ENCODE data around the gene SEMA4C. TPM values are rescaled to one million over a fixed set of nuclear protein-coding genes. Genes with fewer than 3 reads are reported as not detected.
"Not testable (repeated sequence)": the region's sequence is repeated elsewhere in the genome, so short reads cannot be mapped to it uniquely, and the experiment has no call there.

SEMA4C gene
- total RNA-seq, 4 donors from 2014 or later = 54.4 to 82.7 (median 75.4) TPM

- no peaks in the 10 kb centered on the region for H3K27me3 ChIP-seq
- intact Hi-C loops (cut with DNase I) = no loop called here
- DNase-seq (ENCODE audit: extremely low spot score) = no peak
- TF ChIP-seq POLR2A (IDR thresholded peaks at IDR 0.05; ENCODE audit: low read depth) = no peak
- no peak for TF ChIP-seq POLR2AphosphoS5 (IDR thresholded peaks at IDR 0.05)
- no peak for TF ChIP-seq CTCF (IDR thresholded peaks at IDR 0.05)
- TF ChIP-seq EP300 (IDR thresholded peaks at IDR 0.05) = no peak
- WGBS = 81% methylated on average over 14 of the region's 25 CpGs
- no peaks in the 10 kb centered on the region for H3K9me3 ChIP-seq
- peaks cover 49 to 80% (median 77%) of the 10 kb centered on the region in 4 donors for H3K36me3 ChIP-seq
- H3K4me1 ChIP-seq = peaks cover 53 to 87% (median 84%) of the 10 kb centered on the region in 4 donors
- no peak overlapping the region for H3K4me3 ChIP-seq
- H3K27ac ChIP-seq (replicated peaks in 1 of 4) = peak overlapping the region; percentile 98 to 100 (median 99)
These were observed 5.4 kb downstream of the SEMA4C start for GRCh38 chr2:96864343-96865091.

DNA sequence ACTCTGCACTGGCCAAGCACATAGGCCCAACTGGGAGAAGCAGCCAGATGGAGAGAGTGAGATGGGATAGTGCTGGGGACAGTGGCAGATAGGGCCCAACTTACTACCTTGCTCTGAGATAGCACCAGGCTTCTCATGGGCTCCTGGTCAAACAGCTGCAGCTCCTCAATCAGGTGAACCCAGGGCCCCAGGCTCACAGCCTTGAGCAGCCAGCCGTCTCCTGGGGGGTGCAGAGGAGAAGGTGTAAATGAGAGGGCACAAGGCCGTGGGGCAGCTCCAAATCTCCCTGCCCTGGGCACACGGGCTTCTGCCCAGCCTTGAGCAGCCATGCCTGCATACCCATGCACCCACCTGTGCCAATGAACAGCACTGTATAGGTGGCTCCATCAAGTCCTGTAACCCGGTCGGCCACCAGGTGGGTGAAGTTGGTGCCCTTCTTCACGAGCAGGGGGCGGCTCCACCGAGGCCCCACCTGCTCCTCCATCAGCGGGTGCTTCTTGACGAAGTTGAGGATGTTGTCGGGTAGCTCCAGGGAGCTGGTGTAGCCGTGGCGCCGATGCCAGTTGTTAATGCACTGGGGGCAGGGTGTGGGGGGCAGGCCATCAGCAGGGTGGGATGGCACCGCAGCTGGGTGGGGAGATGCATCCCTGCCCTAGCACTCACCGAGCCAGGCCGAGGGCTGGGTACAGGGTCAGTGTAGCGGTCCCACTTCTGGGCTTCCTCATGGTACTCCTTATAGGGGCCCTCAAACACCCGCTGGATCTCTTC, 6.1 kb downstream of the SEMA4C start:
- Histone ChIP-seq H3K27ac (replicated peaks in 1 of 4) (peak overlapping the region; percentile 98 to 100 (median 99)), H3K4me3 (no peak overlapping the region), H3K36me3 (peaks cover 49 to 80% (median 77%) of the 10 kb centered on the region in 4 donors), H3K4me1 (peaks cover 61 to 94% (median 91%) of the 10 kb centered on the region in 4 donors), H3K27me3 (no peaks in the 10 kb centered on the region), H3K9me3 (no peaks in the 10 kb centered on the region)
- 70% methylated on average over 14 of the region's 19 CpGs for WGBS
- no peak for DNase-seq (ENCODE audit: extremely low spot score)
- intact Hi-C loops (cut with DNase I) = no loop called here
- TF ChIP-seq CTCF (IDR thresholded peaks at IDR 0.05) (no peak), EP300 (IDR thresholded peaks at IDR 0.05) (no peak), POLR2AphosphoS5 (IDR thresholded peaks at IDR 0.05) (no peak), POLR2A (IDR thresholded peaks at IDR 0.05; ENCODE audit: low read depth) (no peak)

GRCh38 chr2:96863056-96863455, 6.8 kb downstream of the SEMA4C start:
- H3K9me3 ChIP-seq; H3K27me3 ChIP-seq; H3K4me3 ChIP-seq; intact Hi-C loops (cut with DNase I); DNase-seq (ENCODE audit: extremely low spot score): not testable (repeated sequence)
- H3K36me3 ChIP-seq = peaks cover 49 to 80% (median 77%) of the 10 kb centered on the region in 4 donors
- H3K27ac ChIP-seq (replicated peaks in 1 of 4) = peak overlapping the region in 3 of 4 donors; percentile 49 to 100 (median 98)
- H3K4me1 ChIP-seq = peaks cover 65 to 99% (median 94%) of the 10 kb centered on the region in 4 donors
- 61% methylated on average over 4 of the region's 4 CpGs for WGBS

- intact Hi-C loops (cut with DNase I) = no loop called here
- Histone ChIP-seq H3K27ac (replicated peaks in 1 of 4) (peak overlapping the region; percentile 83 to 100 (median 85)), H3K4me3 (no peak overlapping the region), H3K27me3 (no peaks in the 10 kb centered on the region), H3K9me3 (no peaks in the 10 kb centered on the region), H3K4me1 (peaks cover 51 to 92% (median 89%) of the 10 kb centered on the region in 4 donors), H3K36me3 (peaks cover 49 to 63% (median 62%) of the 10 kb centered on the region in 4 donors)
- no peak for DNase-seq (ENCODE audit: extremely low spot score)
- 82% methylated on average over 14 of the region's 17 CpGs for WGBS
- TF ChIP-seq EP300 (IDR thresholded peaks at IDR 0.05) (no peak), POLR2AphosphoS5 (IDR thresholded peaks at IDR 0.05) (no peak), CTCF (IDR thresholded peaks at IDR 0.05) (no peak), POLR2A (IDR thresholded peaks at IDR 0.05; ENCODE audit: low read depth) (no peak)
These were observed 8.8 kb downstream of the SEMA4C start for GRCh38 chr2:96861074-96861473.
